Panc1 (cell line): ENCODE measurements around the gene FAM167B.

ENCODE experiments used
- CTCF ChIP-seq: fragments of 450-650 bp; IDR thresholded peaks from 2 replicates; pipeline ENCODE4 v1.5.1; 2017; ENCODE audit warnings: mild to moderate bottlenecking
- POLR2AphosphoS5 ChIP-seq: IDR thresholded peaks from 2 replicates; pipeline ENCODE4 v1.6.1; 2012; ENCODE audit warnings: mild to moderate bottlenecking, low read depth, low read length, moderate library complexity

GRCh38 chr1:32208469-32208868 lies 38.6 kb upstream of the FAM167B start:
- TF ChIP-seq POLR2AphosphoS5, result no peak
- TF ChIP-seq CTCF, result no peak
